Choroid plexus epithelial cell (primary cell): ENCODE measurements around the gene CRIM1.

Source experiments
- DNase-seq: peaks from one replicate; pipeline ENCODE4 v3.0.0-alpha.2; 2010; ENCODE audit warnings: low read depth
- H3K4me3 ChIP-seq: 2 replicates; pipeline ENCODE4 v1.5.1; 2011; ENCODE audit warnings: low read depth, mild to moderate bottlenecking, control low read depth, low read length, moderate library complexity
- TF ChIP-seq, protein P1 (sequence below): conservative IDR thresholded peaks from 2 replicates; pipeline ENCODE4 v1.5.1; 2011; ENCODE audit warnings: low read depth, mild to moderate bottlenecking, control low read depth, inconsistent platforms, low read length, moderate library complexity

Gene CRIM1

DNA sequence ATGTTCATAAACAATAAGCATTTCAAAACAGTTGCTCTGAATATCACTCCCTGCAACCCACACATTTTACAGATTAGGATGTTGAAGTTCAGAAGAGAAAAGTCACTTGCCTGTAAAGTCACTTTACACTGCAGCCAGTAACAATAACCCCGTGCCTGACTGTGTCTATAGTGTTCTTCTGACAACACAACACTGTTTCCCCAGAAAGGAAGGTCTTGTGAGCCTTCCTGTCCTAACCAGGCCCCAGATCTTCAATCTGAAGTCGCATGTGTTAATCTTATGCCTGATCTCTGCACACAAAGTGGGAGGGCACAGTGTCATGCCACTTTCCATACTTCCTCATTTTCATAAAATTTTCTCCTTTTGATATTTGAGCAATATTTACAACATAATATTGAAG lies 122.2 kb downstream of the CRIM1 start:
- TF ChIP-seq, protein P1, sequence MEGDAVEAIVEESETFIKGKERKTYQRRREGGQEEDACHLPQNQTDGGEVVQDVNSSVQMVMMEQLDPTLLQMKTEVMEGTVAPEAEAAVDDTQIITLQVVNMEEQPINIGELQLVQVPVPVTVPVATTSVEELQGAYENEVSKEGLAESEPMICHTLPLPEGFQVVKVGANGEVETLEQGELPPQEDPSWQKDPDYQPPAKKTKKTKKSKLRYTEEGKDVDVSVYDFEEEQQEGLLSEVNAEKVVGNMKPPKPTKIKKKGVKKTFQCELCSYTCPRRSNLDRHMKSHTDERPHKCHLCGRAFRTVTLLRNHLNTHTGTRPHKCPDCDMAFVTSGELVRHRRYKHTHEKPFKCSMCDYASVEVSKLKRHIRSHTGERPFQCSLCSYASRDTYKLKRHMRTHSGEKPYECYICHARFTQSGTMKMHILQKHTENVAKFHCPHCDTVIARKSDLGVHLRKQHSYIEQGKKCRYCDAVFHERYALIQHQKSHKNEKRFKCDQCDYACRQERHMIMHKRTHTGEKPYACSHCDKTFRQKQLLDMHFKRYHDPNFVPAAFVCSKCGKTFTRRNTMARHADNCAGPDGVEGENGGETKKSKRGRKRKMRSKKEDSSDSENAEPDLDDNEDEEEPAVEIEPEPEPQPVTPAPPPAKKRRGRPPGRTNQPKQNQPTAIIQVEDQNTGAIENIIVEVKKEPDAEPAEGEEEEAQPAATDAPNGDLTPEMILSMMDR = no peak
- no peak for DNase-seq
- H3K4me3 ChIP-seq = no peak overlapping the region

DNA sequence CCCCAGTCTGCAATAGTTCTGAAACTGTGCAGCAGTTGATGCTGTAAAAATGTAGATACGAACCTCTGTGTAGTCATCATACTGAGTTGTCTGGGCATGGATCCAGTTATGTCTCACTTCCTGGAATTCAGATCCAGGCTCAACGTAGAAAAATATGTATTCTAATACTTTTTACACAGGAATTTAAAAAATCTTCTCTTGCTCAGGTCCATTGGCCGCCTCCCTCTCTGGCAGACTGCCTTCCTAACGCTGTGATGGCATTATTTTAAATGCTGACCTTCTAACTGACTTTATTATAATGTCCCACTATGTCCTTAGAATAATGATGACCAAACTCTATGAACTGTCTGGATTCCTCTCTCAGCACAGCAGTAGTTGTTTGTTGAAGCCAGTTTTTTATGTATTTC lies 122.8 kb downstream of the CRIM1 start:
- TF ChIP-seq, protein P1 = no peak
- H3K4me3 ChIP-seq = no peak overlapping the region
- peak; percentile 93 for DNase-seq

DNA sequence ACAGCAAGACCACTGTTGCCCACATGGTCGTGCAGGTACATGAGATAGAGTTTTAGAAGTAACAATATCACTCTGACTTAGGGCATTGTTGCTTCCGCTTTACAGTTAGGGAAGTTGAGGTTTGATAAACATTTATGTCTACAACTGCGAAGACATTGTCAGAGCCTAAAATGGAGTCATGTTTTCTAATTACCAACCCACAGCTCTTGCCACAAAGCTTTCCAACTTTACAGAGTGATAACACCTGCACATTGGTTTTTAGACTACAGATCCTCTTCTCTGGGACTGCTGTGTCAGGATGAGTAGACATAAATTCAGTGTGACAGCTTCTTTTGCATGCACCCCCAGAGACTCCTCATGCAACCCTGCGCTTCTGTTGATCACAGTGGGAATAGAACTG lies 123.4 kb downstream of the CRIM1 start:
- H3K4me3 ChIP-seq = no peak overlapping the region
- TF ChIP-seq, protein P1 = no peak
- no peak for DNase-seq

DNA sequence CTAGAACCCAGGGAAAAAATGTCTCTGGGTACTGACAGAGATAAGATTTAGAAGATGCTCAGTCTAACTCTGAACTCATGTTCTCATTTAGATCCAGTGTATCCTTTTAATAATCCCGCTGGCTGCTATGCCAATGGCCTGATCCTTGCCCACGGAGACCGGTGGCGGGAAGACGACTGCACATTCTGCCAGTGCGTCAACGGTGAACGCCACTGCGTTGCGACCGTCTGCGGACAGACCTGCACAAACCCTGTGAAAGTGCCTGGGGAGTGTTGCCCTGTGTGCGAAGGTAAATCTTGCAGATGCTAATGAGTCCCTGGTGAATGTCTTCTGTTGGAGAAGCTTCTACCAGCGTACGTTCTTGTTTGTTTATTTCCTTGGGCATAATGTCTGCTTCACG lies 123.8 kb downstream of the CRIM1 start:
- TF ChIP-seq, protein P1 = no peak

DNA sequence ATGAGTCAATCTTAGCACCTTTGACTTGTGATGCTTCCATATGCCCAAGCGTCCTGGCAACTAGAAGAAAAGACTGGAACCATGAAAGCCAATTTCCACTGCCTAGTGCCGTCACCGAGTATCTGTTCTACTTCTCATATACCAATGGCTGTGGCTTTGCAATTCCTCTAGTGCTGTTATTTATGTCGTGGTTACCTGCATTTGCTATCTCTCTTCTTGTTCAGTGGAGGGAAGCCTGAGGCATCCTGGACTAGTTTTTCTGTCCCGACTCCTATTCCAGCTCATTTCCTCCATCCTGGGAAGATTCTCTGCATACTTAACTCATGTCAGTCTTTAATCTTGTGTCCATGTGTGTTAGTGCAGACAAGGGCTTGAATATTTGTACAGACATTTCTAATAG lies 124.5 kb downstream of the CRIM1 start:
- H3K4me3 ChIP-seq = no peak overlapping the region
- TF ChIP-seq, protein P1 = no peak
- no peak for DNase-seq

More for the DNA sequence above, 123.8 kb downstream of the CRIM1 start:
- H3K4me3 ChIP-seq = no peak overlapping the region
- no peak for DNase-seq

DNA sequence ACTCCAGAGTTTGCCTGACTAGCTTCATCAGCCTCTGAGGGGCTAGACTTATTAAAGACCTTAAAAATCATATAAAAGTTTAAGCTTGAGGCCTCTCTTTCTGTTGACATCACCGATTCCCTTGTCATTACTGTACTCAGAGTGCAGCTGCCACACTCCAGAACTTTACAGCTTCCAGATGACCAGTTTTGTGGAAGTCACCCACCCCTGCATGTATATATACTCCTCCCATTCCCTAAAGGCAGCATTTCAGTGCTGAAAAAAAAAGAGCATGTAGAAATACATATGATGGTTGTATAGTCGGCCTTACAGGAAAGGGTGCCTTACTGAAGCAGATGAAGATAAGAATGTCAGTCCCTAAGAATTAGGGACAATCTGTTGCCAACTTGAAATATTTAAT lies 125.1 kb downstream of the CRIM1 start:
- DNase-seq = no peak
- TF ChIP-seq, protein P1 = no peak
- H3K4me3 ChIP-seq = no peak overlapping the region

DNA sequence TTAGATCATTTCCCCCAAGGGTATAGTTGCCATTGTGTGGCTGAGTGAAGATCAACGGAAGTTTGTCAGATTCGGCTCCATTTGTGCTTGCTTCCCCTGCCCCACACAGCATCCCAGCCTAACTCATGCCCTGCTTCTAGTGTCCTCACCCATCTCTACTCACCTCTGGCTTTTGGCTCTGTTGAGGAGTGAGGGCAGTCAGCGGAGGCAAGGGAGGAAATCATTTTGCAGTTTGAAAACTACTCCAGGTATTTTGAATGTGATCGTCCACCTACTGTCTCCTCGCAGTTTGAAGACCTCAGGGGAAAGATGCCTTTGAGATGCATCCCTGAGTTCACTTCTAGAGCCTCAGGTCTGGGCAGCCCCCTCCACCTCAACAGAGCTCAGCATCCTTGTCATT lies 126.1 kb downstream of the CRIM1 start:
- no peak for DNase-seq
- H3K4me3 ChIP-seq = no peak overlapping the region
- TF ChIP-seq, protein P1 = no peak
